ENCODE data around the gene PREX1. TPM values are rescaled to one million over a fixed set of nuclear protein-coding genes. Genes with fewer than 3 reads are reported as not detected.

Gene PREX1
- total RNA-seq, 2 experiments from 2014 or later = 36.5 to 39.2 TPM

DNA sequence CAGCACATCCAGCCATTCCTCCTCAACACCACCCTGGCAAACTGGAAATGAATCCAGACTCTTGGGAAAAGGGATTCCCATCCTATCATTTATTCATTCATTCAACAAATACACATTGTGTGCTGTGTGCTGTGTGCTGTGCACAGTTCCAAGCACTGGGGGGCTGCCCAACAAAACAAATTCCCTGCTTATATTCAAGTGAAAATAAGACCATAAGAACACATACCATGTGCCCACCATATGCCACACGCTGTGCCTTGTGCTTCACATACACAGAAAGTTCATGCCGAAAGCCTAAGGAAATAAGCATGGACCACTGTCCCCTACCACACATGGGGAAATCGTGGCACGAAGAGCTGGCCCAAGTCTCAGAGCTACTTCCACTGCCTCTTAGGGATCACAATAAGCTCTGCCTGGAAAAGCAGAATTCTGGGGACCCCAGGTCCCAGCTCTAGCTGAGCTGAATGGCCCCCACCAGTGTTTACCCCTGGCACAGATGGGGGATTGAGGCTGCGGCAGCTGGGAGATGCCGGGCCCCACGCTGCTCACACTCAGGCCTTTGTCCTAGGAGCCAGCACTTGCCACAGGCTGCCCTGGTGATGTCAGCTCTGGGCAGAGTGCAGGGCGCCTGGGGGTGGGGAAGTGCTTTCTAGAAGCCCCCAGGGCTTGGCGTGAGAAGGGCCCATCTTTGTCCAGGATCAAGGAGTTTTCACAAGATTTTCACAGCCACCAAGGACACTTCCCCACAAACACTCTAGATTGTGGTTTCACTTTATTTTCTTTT is 99.6 kb downstream of the PREX1 start:
- POLR2A ChIA-PET = no interaction called here
- Mint-ChIP-seq H3K4me3 (no peak overlapping the region), H3K36me3 (ENCODE audit: low read depth) (peaks cover 16% of the 10 kb centered on the region), H3K4me1 (peaks cover 16% of the 10 kb centered on the region), H3K27me3 (no peaks in the 10 kb centered on the region), H3K9me3 (ENCODE audit: low read depth) (no peaks in the 10 kb centered on the region), H3K27ac (no peak overlapping the region)
- DNase-seq = no peak
- no peak for ATAC-seq
- intact Hi-C loops (cut with DNase I, micrococcal nuclease) = no loop called here
- CTCF ChIA-PET = interaction anchor here (0.6 kb wide), 1 partner anchor 104 kb away, joined by 4 read pairs; no protein-coding TSS in a partner anchor

DNA sequence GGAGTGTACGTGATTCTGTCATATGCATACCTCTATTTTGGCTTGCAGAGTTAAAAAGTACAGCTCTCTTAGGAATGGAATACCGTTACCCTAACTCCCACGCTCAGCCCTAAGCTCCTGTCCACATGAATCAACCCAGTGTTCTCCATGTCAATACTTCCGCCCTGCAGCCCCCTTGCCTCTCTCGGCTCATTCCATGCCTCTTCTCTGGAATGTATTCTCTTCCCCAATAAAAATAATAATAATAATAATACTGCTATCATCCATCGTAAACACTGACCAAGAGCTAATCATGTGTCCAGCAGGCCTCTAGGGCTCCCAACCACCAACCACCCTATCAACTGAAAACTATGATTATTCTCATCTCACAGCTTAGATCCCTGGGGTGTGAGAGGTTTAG is 100.6 kb downstream of the PREX1 start:
- POLR2A ChIA-PET = no interaction called here
- DNase-seq (no peak), ATAC-seq (no peak)
- Mint-ChIP-seq H3K4me3 (no peak overlapping the region), H3K4me1 (peaks cover 18% of the 10 kb centered on the region), H3K9me3 (ENCODE audit: low read depth) (no peaks in the 10 kb centered on the region), H3K27ac (no peak overlapping the region), H3K36me3 (ENCODE audit: low read depth) (peaks cover 13% of the 10 kb centered on the region), H3K27me3 (no peaks in the 10 kb centered on the region)
- CTCF ChIA-PET = interaction anchor here (0.7 to 1.2 kb wide), 3 partner anchors 17 to 177 kb away, joined by 3 to 5 read pairs (median 3); no protein-coding TSS in a partner anchor
- intact Hi-C loops (cut with DNase I, micrococcal nuclease) = no loop called here

DNA sequence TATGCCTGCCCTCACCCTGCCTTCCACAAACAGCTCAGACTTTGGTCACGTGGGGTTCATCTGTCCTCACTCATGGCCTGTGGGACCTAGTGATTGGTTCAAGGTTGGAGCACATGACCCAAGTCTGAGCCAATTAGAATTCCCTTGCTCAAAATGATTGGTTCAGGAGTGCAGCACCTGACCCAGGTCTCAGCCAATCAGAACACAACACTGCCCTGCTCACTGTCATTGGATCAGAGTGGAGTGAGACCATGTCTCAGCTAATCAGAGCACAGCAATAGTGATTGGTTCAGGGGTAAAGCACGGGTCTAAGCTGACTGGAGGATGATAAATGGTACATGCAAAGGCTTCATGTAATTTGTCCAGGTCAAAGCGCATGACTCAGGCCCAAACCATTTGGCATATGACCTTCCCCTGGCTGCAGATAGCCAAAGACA is 102.2 kb downstream of the PREX1 start:
- Mint-ChIP-seq H3K4me3 (no peak overlapping the region), H3K36me3 (ENCODE audit: low read depth) (peaks cover 10% of the 10 kb centered on the region), H3K4me1 (peaks cover 23% of the 10 kb centered on the region), H3K27me3 (no peaks in the 10 kb centered on the region), H3K27ac (no peak overlapping the region), H3K9me3 (ENCODE audit: low read depth) (no peaks in the 10 kb centered on the region)
- DNase-seq = no peak
- POLR2A ChIA-PET = no interaction called here
- intact Hi-C loops (cut with DNase I, micrococcal nuclease) = no loop called here
- ATAC-seq = peak; percentile 71
- CTCF ChIA-PET = interaction anchor here (0.8 to 1.2 kb wide), 2 partner anchors 96 to 460 kb away, joined by 3 read pairs; no protein-coding TSS in a partner anchor

DNA sequence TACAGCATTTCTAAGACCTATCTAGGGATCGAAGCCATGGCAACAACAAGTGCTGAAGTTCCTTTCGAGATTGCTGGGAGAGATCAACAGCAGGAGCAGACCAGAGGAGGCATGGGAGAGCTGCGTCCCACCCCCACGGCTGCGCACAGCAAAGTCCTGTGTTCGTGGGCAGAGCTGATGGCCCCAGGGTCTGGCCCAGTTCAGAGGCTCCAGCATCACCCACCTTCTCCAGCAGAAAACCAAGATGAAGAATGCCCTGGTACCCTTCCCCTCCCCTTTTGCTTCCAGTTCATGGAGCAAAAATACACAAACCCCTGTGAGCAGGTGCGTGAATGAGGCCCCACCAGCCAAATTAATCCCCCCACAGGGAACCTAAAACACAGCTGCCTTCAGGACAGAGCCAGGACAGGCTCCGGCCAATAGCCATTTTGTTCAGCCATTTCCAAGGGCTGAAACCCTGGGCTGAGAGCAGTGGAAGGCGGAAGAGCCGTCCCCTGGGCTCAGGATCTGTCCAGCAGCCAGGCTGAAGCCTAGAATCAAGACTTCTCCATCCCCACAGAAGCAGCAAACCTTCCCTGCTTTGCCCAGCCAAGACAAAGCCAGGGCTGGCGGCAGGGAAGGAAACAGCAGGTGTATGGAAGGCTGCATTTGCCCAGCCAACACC is 102.8 kb downstream of the PREX1 start:
- POLR2A ChIA-PET = interaction anchor here (0.6 kb wide), 1 partner anchor 105 kb away, joined by 5 read pairs; no protein-coding TSS in a partner anchor

DNA sequence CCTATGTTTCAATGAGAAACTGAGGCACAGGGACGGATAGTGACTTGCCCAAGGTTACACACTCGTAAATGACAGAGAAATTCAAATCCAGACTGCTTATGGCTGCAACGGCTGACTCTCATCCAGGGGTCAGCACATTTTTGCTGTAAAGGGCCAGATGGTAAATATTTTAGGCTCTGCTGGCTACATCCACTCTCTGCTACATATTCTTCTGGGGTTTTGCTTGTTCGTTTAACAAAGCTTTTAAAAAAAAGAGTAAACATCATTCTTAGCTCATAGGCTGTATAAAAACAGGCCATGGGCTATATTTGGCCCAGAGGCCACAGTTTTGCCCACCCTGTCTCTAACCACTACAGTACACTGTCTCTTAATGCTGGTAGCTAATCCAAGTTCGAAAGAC is 103.4 kb downstream of the PREX1 start:
- H3K27ac Mint-ChIP-seq = no peak overlapping the region
- no peaks in the 10 kb centered on the region for H3K27me3 Mint-ChIP-seq
- H3K4me1 Mint-ChIP-seq = peaks cover 23% of the 10 kb centered on the region
- DNase-seq (no peak), ATAC-seq (no peak)
- CTCF ChIA-PET = interaction anchor here (0.6 to 0.7 kb wide), 2 partner anchors 193 to 556 kb away, joined by 3 read pairs; no protein-coding TSS in a partner anchor
- POLR2A ChIA-PET = interaction anchor here (0.6 kb wide), 1 partner anchor 104 kb away, joined by 5 read pairs; no protein-coding TSS in a partner anchor
- intact Hi-C loops (cut with DNase I, micrococcal nuclease) = no loop called here
- no peak overlapping the region for H3K4me3 Mint-ChIP-seq
- no peaks in the 10 kb centered on the region for H3K9me3 Mint-ChIP-seq (ENCODE audit: low read depth)
- peaks cover 11% of the 10 kb centered on the region for H3K36me3 Mint-ChIP-seq (ENCODE audit: low read depth)

More for the DNA sequence above, 102.8 kb downstream of the PREX1 start:
- DNase-seq (no peak), ATAC-seq (no peak)
- no peaks in the 10 kb centered on the region for H3K9me3 Mint-ChIP-seq (ENCODE audit: low read depth)
- no peaks in the 10 kb centered on the region for H3K27me3 Mint-ChIP-seq
- H3K36me3 Mint-ChIP-seq (ENCODE audit: low read depth) = peaks cover 9% of the 10 kb centered on the region
- CTCF ChIA-PET = no interaction called here
- peaks cover 23% of the 10 kb centered on the region for H3K4me1 Mint-ChIP-seq
- H3K4me3 Mint-ChIP-seq = no peak overlapping the region
- no peak overlapping the region for H3K27ac Mint-ChIP-seq
- intact Hi-C loops (cut with DNase I, micrococcal nuclease) = no loop called here

DNA sequence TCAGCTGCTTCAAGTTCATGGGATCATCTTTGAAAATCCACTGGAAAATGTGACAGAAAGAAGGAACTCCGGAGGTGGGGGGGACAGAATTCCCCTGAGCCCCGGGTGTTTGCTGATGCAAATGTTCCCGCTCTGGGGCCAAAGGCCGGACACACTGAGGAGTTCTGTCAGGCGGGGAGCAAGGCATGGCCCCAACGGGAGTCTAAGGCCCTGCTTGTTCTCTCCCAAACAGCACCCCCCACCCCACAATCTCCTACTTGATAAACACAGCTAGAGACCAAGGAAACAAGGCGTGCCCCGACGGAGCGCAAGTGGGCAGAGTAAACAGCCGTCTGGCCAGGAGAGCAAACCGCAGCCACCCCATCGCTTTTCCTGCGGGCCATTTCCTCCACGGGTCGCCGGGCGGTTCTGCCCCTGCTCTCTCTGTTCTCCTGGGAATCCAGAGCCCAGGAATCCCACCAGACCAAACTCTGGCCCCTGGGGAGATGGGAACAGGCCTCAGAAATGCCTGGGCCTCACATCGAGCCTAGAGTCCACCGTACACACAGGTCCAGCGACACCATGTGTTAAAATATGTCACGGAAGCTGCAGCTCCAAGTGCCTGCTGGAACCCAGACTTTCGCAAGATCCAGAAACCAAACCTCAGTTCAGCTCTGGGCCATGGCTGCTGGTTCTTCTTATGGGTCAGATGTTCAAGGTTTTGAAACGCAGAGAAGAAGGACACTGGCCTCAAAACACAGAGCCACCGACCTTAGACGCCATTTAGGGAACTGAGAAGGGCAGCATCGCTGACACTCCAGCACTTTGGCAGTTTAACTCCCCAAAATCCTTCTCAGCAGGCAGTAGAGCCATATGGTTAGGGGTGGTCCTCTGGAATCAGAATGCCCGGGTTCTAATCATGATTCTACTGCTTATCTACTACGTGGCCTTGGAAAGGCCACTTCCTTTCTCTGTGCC is 104.2 kb downstream of the PREX1 start:
- POLR2A ChIA-PET = no interaction called here
- intact Hi-C loops (cut with DNase I, micrococcal nuclease) = no loop called here
- no peak for DNase-seq
- no peak for ATAC-seq
- H3K4me1 Mint-ChIP-seq = peaks cover 30% of the 10 kb centered on the region
- no peaks in the 10 kb centered on the region for H3K9me3 Mint-ChIP-seq (ENCODE audit: low read depth)
- H3K4me3 Mint-ChIP-seq = no peak overlapping the region
- peak overlapping the region; percentile 14 for H3K27ac Mint-ChIP-seq
- H3K36me3 Mint-ChIP-seq (ENCODE audit: low read depth) = peaks cover 11% of the 10 kb centered on the region
- no peaks in the 10 kb centered on the region for H3K27me3 Mint-ChIP-seq
- CTCF ChIA-PET = interaction anchor here (0.6 to 0.7 kb wide), 3 partner anchors 138 to 556 kb away, joined by 3 read pairs; no protein-coding TSS in a partner anchor

DNA sequence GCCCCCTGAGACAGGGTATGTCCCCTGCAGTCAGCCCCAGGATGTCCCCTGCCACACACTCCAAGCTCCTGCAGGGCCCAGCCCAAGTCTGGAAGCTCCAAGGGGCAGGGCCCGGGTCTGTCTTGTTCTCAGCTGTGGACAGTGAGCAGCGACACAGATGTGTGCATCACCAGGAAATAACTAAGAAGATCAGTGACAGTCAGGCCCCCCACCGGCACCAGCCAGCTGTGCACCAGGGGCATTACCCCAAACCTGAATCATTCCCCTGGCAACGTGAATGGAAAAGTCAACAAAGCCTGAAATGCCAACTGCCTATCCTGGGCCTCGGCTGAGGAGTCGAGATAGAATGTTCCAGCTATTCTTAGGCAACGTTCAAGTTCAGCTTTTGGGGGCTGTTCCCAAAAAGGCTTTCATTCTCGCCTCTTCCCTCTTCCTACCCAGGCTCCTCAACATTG is 105.0 kb downstream of the PREX1 start:
- intact Hi-C loops (cut with DNase I, micrococcal nuclease) = no loop called here
- Mint-ChIP-seq H3K4me3 (no peak overlapping the region), H3K9me3 (ENCODE audit: low read depth) (no peaks in the 10 kb centered on the region), H3K4me1 (peaks cover 37% of the 10 kb centered on the region), H3K27ac (peak overlapping the region; percentile 71), H3K36me3 (ENCODE audit: low read depth) (peaks cover 11% of the 10 kb centered on the region), H3K27me3 (no peaks in the 10 kb centered on the region)
- POLR2A ChIA-PET = no interaction called here
- ATAC-seq (no peak), DNase-seq (peak; percentile 29)
- CTCF ChIA-PET = interaction anchor here (0.7 kb wide), 1 partner anchor 139 kb away, joined by 3 read pairs; no protein-coding TSS in a partner anchor

DNA sequence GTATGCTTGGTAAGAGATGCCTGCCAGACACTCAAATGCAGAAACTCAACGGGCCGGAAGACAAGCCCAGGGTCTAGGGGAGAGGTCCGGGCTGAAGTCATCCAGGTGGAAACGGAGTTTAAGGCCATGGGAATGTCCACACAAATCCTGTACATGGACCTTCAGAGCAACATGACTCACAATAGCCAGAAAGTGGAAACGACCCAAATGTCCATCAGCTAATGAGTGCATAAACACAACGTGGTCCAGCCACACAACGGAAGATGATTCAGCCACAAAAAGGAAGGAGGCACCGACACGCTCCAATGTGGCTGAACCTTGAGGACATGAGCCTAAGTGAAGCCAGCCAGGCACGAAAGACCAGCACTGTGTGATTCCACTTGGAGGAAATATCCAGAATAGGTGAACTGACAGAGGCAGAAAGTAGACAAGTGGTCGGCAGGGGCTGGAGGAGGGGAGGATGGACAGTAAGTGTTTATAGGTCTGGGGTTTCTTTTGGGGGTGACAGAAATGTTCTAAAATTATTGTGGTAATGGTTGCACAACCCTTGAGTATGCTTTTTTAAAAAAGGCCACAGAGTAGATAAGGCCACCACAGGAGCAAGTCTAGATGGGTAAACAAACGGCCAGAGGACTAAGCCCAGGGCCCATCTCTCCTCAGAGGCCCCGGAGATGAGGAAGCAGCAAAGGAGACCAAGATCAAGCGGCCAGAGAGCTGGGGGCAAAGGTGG is 105.6 kb downstream of the PREX1 start:
- Mint-ChIP-seq H3K4me3 (no peak overlapping the region), H3K9me3 (ENCODE audit: low read depth) (no peaks in the 10 kb centered on the region), H3K36me3 (ENCODE audit: low read depth) (peaks cover 11% of the 10 kb centered on the region), H3K4me1 (peaks cover 42% of the 10 kb centered on the region), H3K27me3 (no peaks in the 10 kb centered on the region), H3K27ac (peak overlapping the region; percentile 71)
- ATAC-seq = no peak
- CTCF ChIA-PET = no interaction called here
- DNase-seq = no peak
- POLR2A ChIA-PET = no interaction called here
- intact Hi-C loops (cut with DNase I, micrococcal nuclease) = no loop called here

DNA sequence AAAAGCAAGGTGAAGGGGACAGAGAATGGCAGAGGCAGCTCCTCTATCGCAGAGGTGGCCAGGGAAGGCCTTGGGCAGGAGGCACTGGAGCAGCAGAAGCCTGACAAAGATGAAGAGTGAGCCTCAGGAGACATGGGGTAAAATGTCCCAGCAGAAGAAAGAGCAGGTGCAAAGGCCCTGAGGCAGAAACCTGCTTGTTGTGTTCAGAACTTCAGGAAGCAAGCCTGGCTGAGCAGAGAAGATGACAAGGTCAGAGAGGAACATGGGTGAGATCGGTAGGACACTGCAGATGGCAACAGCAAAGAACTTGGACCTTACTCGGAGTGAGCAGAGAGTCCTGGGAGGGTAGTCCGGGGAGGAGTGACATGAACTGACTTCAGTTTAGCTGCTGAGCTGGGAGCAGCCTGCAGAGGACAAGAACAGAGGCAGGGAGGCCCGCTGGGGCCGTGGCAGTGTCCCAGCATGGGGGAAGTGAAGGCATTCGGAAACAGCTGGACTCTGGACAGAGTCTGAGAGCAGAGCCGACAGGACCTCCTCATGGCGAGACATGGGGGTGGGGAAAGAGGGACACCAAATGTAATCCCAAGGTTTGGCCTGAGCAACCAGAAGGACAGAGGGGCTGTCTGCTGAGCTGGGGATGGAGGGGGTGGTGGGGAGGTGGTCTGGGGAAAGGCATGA is 106.3 kb downstream of the PREX1 start:
- intact Hi-C loops (cut with DNase I, micrococcal nuclease) = no loop called here
- H3K4me1 Mint-ChIP-seq = peaks cover 49% of the 10 kb centered on the region
- no peak for ATAC-seq
- no peak overlapping the region for H3K4me3 Mint-ChIP-seq
- H3K27me3 Mint-ChIP-seq = no peaks in the 10 kb centered on the region
- DNase-seq = no peak
- H3K27ac Mint-ChIP-seq = peak overlapping the region; percentile 37
- POLR2A ChIA-PET = no interaction called here
- no peaks in the 10 kb centered on the region for H3K9me3 Mint-ChIP-seq (ENCODE audit: low read depth)
- CTCF ChIA-PET = interaction anchor here (0.6 kb wide), 1 partner anchor 79 kb away, joined by 3 read pairs; no protein-coding TSS in a partner anchor
- peaks cover 11% of the 10 kb centered on the region for H3K36me3 Mint-ChIP-seq (ENCODE audit: low read depth)

DNA sequence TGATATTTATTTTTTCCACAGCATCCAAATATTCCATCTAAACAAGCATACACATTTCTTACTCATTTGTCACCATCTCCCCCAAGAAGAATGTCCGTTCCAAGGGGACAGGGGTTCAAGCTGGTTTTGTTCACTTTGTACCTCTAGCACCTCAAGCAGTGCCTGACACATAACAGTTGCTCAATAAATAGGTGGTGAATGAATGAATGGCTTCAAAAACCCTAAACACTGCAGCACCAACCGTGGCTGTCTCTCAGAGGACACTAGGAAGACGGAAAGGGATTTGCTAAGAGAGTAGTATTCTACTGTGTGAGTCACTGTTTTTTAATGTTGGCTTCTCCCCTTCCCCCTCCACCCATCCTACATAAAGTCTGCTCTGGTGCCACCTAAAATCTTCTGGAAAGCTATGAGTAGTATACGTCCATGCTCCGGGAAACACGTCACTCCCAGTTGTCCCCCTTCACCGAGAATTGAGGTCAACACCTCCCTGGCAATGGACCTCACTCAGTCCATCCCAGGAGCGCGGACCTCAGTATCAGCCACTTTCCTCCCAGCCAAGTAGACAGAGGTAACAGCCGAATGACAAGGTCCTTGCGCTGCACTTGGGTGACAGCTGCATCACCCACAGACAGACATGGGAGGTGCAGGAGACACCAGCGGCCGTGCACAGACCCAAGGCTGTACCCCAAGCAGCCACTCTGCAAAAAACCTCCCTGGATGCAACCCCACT is 107.4 kb downstream of the PREX1 start:
- ChIA-PET CTCF (interaction anchor here (0.6 kb wide), 2 partner anchors 63 to 80 kb away, joined by 3 read pairs; no protein-coding TSS in a partner anchor), POLR2A (no interaction called here)
- no peaks in the 10 kb centered on the region for H3K27me3 Mint-ChIP-seq
- H3K9me3 Mint-ChIP-seq (ENCODE audit: low read depth) = no peaks in the 10 kb centered on the region
- peak overlapping the region; percentile 70 for H3K27ac Mint-ChIP-seq
- DNase-seq (no peak), ATAC-seq (no peak)
- H3K36me3 Mint-ChIP-seq (ENCODE audit: low read depth) = peaks cover 6% of the 10 kb centered on the region
- intact Hi-C loops (cut with DNase I, micrococcal nuclease) = no loop called here
- no peak overlapping the region for H3K4me3 Mint-ChIP-seq
- H3K4me1 Mint-ChIP-seq = peaks cover 59% of the 10 kb centered on the region
